ENCODE results near the gene GRK5.

Gene GRK5

GRCh38 chr10:119319161-119319919 lies 112.0 kb downstream of the GRK5 start:
- H3K4me1 ChIP-seq (ENCODE audit: control insufficient read depth, insufficient read depth, low read length), result peaks cover 35% of the 10 kb centered on the region
- no peak overlapping the region for H3K9ac ChIP-seq (ENCODE audit: low read depth, low read length)
- H3K36me3 ChIP-seq (ENCODE audit: control insufficient read depth, insufficient read depth, low read length), result no peaks in the 10 kb centered on the region
- no peaks in the 10 kb centered on the region for H3K9me3 ChIP-seq (ENCODE audit: control insufficient read depth, insufficient read depth, low read length)
- no peak overlapping the region for H3K4me3 ChIP-seq (ENCODE audit: low read depth, low read length)
- H3K27me3 ChIP-seq (ENCODE audit: control insufficient read depth, insufficient read depth, low read length), result no peaks in the 10 kb centered on the region
- no peak overlapping the region for H3K27ac ChIP-seq (ENCODE audit: low read depth, low read length)

- no peak overlapping the region for H3K4me3 ChIP-seq (ENCODE audit: low read depth, low read length)
- no peaks in the 10 kb centered on the region for H3K36me3 ChIP-seq (ENCODE audit: control insufficient read depth, insufficient read depth, low read length)
- H3K9me3 ChIP-seq (ENCODE audit: control insufficient read depth, insufficient read depth, low read length), result no peaks in the 10 kb centered on the region
- peaks cover 35% of the 10 kb centered on the region for H3K4me1 ChIP-seq (ENCODE audit: control insufficient read depth, insufficient read depth, low read length)
- H3K27ac ChIP-seq (ENCODE audit: low read depth, low read length), result no peak overlapping the region
- H3K9ac ChIP-seq (ENCODE audit: low read depth, low read length), result no peak overlapping the region
- no peaks in the 10 kb centered on the region for H3K27me3 ChIP-seq (ENCODE audit: control insufficient read depth, insufficient read depth, low read length)
Measured at GRCh38 chr10:119319920-119320258, 112.5 kb downstream of the GRK5 start.

- Histone ChIP-seq H3K9me3 (ENCODE audit: control insufficient read depth, insufficient read depth, low read length) (no peaks in the 10 kb centered on the region), H3K27ac (ENCODE audit: low read depth, low read length) (no peak overlapping the region), H3K36me3 (ENCODE audit: control insufficient read depth, insufficient read depth, low read length) (no peaks in the 10 kb centered on the region), H3K9ac (ENCODE audit: low read depth, low read length) (no peak overlapping the region), H3K27me3 (ENCODE audit: control insufficient read depth, insufficient read depth, low read length) (no peaks in the 10 kb centered on the region), H3K4me3 (ENCODE audit: low read depth, low read length) (no peak overlapping the region), H3K4me1 (ENCODE audit: control insufficient read depth, insufficient read depth, low read length) (peaks cover 26% of the 10 kb centered on the region)
Measured at GRCh38 chr10:119320981-119321380, 113.6 kb downstream of the GRK5 start.

GRCh38 chr10:119323085-119324016 lies 116.0 kb downstream of the GRK5 start:
- Histone ChIP-seq H3K27me3 (ENCODE audit: control insufficient read depth, insufficient read depth, low read length) (no peaks in the 10 kb centered on the region), H3K36me3 (ENCODE audit: control insufficient read depth, insufficient read depth, low read length) (no peaks in the 10 kb centered on the region), H3K9ac (ENCODE audit: low read depth, low read length) (no peak overlapping the region), H3K4me3 (ENCODE audit: low read depth, low read length) (no peak overlapping the region), H3K9me3 (ENCODE audit: control insufficient read depth, insufficient read depth, low read length) (no peaks in the 10 kb centered on the region), H3K27ac (ENCODE audit: low read depth, low read length) (no peak overlapping the region), H3K4me1 (ENCODE audit: control insufficient read depth, insufficient read depth, low read length) (0 out of 2 replicates have a peak, but pooled peaks cover 4% of the 10 kb centered on the region)

- Histone ChIP-seq H3K9ac (ENCODE audit: low read depth, low read length) (no peak overlapping the region), H3K9me3 (ENCODE audit: control insufficient read depth, insufficient read depth, low read length) (no peaks in the 10 kb centered on the region), H3K36me3 (ENCODE audit: control insufficient read depth, insufficient read depth, low read length) (no peaks in the 10 kb centered on the region), H3K4me3 (ENCODE audit: low read depth, low read length) (no peak overlapping the region), H3K27me3 (ENCODE audit: control insufficient read depth, insufficient read depth, low read length) (no peaks in the 10 kb centered on the region), H3K27ac (ENCODE audit: low read depth, low read length) (no peak overlapping the region), H3K4me1 (ENCODE audit: control insufficient read depth, insufficient read depth, low read length) (no peaks in the 10 kb centered on the region)
Measured at GRCh38 chr10:119325131-119325530, 117.8 kb downstream of the GRK5 start.

- Histone ChIP-seq H3K27ac (ENCODE audit: low read depth, low read length) (no peak overlapping the region), H3K9ac (ENCODE audit: low read depth, low read length) (no peak overlapping the region), H3K36me3 (ENCODE audit: control insufficient read depth, insufficient read depth, low read length) (no peaks in the 10 kb centered on the region), H3K9me3 (ENCODE audit: control insufficient read depth, insufficient read depth, low read length) (no peaks in the 10 kb centered on the region), H3K4me1 (ENCODE audit: control insufficient read depth, insufficient read depth, low read length) (no peaks in the 10 kb centered on the region), H3K4me3 (ENCODE audit: low read depth, low read length) (no peak overlapping the region), H3K27me3 (ENCODE audit: control insufficient read depth, insufficient read depth, low read length) (no peaks in the 10 kb centered on the region)
Measured at GRCh38 chr10:119326167-119326566, 118.8 kb downstream of the GRK5 start.

GRCh38 chr10:119327096-119327745 lies 119.8 kb downstream of the GRK5 start:
- H3K36me3 ChIP-seq (ENCODE audit: control insufficient read depth, insufficient read depth, low read length), result no peaks in the 10 kb centered on the region

GRCh38 chr10:119328223-119328622 lies 120.9 kb downstream of the GRK5 start:
- Histone ChIP-seq H3K27ac (ENCODE audit: low read depth, low read length) (no peak overlapping the region), H3K4me1 (ENCODE audit: control insufficient read depth, insufficient read depth, low read length) (no peaks in the 10 kb centered on the region), H3K36me3 (ENCODE audit: control insufficient read depth, insufficient read depth, low read length) (no peaks in the 10 kb centered on the region), H3K4me3 (ENCODE audit: low read depth, low read length) (no peak overlapping the region), H3K9ac (ENCODE audit: low read depth, low read length) (no peak overlapping the region), H3K27me3 (ENCODE audit: control insufficient read depth, insufficient read depth, low read length) (no peaks in the 10 kb centered on the region), H3K9me3 (ENCODE audit: control insufficient read depth, insufficient read depth, low read length) (no peaks in the 10 kb centered on the region)

More at GRCh38 chr10:119327096-119327745, 119.8 kb downstream of the GRK5 start:
- Histone ChIP-seq H3K4me1 (ENCODE audit: control insufficient read depth, insufficient read depth, low read length) (no peaks in the 10 kb centered on the region), H3K27me3 (ENCODE audit: control insufficient read depth, insufficient read depth, low read length) (no peaks in the 10 kb centered on the region), H3K4me3 (ENCODE audit: low read depth, low read length) (no peak overlapping the region), H3K9ac (ENCODE audit: low read depth, low read length) (no peak overlapping the region), H3K9me3 (ENCODE audit: control insufficient read depth, insufficient read depth, low read length) (no peaks in the 10 kb centered on the region), H3K27ac (ENCODE audit: low read depth, low read length) (no peak overlapping the region)

- H3K27ac ChIP-seq (ENCODE audit: low read depth, low read length), result no peak overlapping the region
- no peaks in the 10 kb centered on the region for H3K27me3 ChIP-seq (ENCODE audit: control insufficient read depth, insufficient read depth, low read length)
- H3K36me3 ChIP-seq (ENCODE audit: control insufficient read depth, insufficient read depth, low read length), result no peaks in the 10 kb centered on the region
- no peaks in the 10 kb centered on the region for H3K4me1 ChIP-seq (ENCODE audit: control insufficient read depth, insufficient read depth, low read length)
- no peak overlapping the region for H3K9ac ChIP-seq (ENCODE audit: low read depth, low read length)
- H3K9me3 ChIP-seq (ENCODE audit: control insufficient read depth, insufficient read depth, low read length), result no peaks in the 10 kb centered on the region
- H3K4me3 ChIP-seq (ENCODE audit: low read depth, low read length), result no peak overlapping the region
Measured at GRCh38 chr10:119330342-119330741, 123.0 kb downstream of the GRK5 start.

- Histone ChIP-seq H3K4me1 (ENCODE audit: control insufficient read depth, insufficient read depth, low read length) (no peaks in the 10 kb centered on the region), H3K27ac (ENCODE audit: low read depth, low read length) (no peak overlapping the region), H3K9ac (ENCODE audit: low read depth, low read length) (no peak overlapping the region), H3K9me3 (ENCODE audit: control insufficient read depth, insufficient read depth, low read length) (no peaks in the 10 kb centered on the region), H3K27me3 (ENCODE audit: control insufficient read depth, insufficient read depth, low read length) (no peaks in the 10 kb centered on the region), H3K4me3 (ENCODE audit: low read depth, low read length) (no peak overlapping the region), H3K36me3 (ENCODE audit: control insufficient read depth, insufficient read depth, low read length) (no peaks in the 10 kb centered on the region)
Measured at GRCh38 chr10:119331061-119331460, 123.7 kb downstream of the GRK5 start.
